A549 treated with CORT108297 at 1 μM for 4 hours (cell line): ENCODE results near the gene CT45A7. TPM values are rescaled to one million over a fixed set of nuclear protein-coding genes. Genes with fewer than 3 reads are reported as not detected.

Experiments
- total RNA-seq: library from RNA; stranded (reverse); fragments of 200-300 nt; extraction: Qiagen RNA extraction; gene quantifications from 5 replicates; pipeline ENCODE4 v1.2.3, GENCODE V29; 2022

The CT45A7 gene
- not detected in 5 replicates for total RNA-seq

GRCh38 chrX:135837180-135837579, at the start of gene CT45A7:
Gene CT45A7 (minus strand): TSS chrX:135837280. CDS start chrX:135833533, 3,747 bp downstream.

GRCh38 chrX:135871712-135872111, 34.6 kb upstream of the CT45A7 start, which contains the start of gene CT45A9:
Gene CT45A9 (minus strand): TSS chrX:135871812. CDS start chrX:135868061, 3,751 bp downstream.

GRCh38 chrX:135854438-135854837, 17.4 kb upstream of the CT45A7 start, which contains the start of gene CT45A8:
Gene CT45A8 (minus strand): TSS chrX:135854538. CDS start chrX:135850783, 3,755 bp downstream.

GRCh38 chrX:135819912-135820311, 17.2 kb downstream of the CT45A7 start, which contains the start of gene CT45A2:
Gene CT45A2 (minus strand): TSS chrX:135820012. CDS start chrX:135816265, 3,747 bp downstream.

GRCh38 chrX:135802687-135803086, 34.4 kb downstream of the CT45A7 start, which contains the start of gene CT45A6:
Gene CT45A6 (minus strand): TSS chrX:135802787. CDS start chrX:135798993, 3,794 bp downstream.

GRCh38 chrX:135785403-135785802, 51.7 kb downstream of the CT45A7 start, which contains the start of gene CT45A5:
Gene CT45A5 (minus strand): TSS chrX:135785503. CDS start chrX:135781729, 3,774 bp downstream.

Other genes with a start within 250 kb of the CT45A7 start
- not detected in 5 replicates for gene CT45A1, start 123.6 kb downstream of the CT45A7 start, total RNA-seq
- gene CT45A3, start 69.1 kb downstream of the CT45A7 start, total RNA-seq, result 0.11 to 0.16 TPM in 2 of 5 replicates, not detected in the others
- gene CT45A5, start 51.8 kb downstream of the CT45A7 start, total RNA-seq, result 0.08 to 0.42 TPM in 2 of 5 replicates, not detected in the others
- not detected in 5 replicates for gene CT45A6, start 34.5 kb downstream of the CT45A7 start, total RNA-seq
- gene CT45A2, start 17.3 kb downstream of the CT45A7 start, total RNA-seq, result 0.09 TPM in 1 of 5 replicates, not detected in the others
- gene CT45A8, start 17.3 kb upstream of the CT45A7 start, total RNA-seq, result not detected in 5 replicates
- gene CT45A9, start 34.5 kb upstream of the CT45A7 start, total RNA-seq, result not detected in 5 replicates
- gene CT45A10, start 56.2 kb upstream of the CT45A7 start, total RNA-seq, result 0.13 to 0.38 TPM (median 0.32 TPM) in 4 of 5 replicates, not detected in the other
- gene SAGE1, start 56.4 kb upstream of the CT45A7 start, total RNA-seq, result 0.06 to 0.08 TPM in 2 of 5 replicates, not detected in the others
- 15.8 to 17.8 TPM (median 16.6 TPM) in 5 replicates for gene MMGT1, start 136.7 kb upstream of the CT45A7 start, total RNA-seq
- gene SLC9A6, start 148.2 kb upstream of the CT45A7 start, total RNA-seq, result 7.5 to 9.4 TPM (median 8.8 TPM) in 5 replicates